Breast epithelium (tissue), 3 donors: Measurements from ENCODE around the gene STXBP6.

Experiments used
- POLR2A ChIP-seq: fragments of 450-650 bp; IDR thresholded peaks from one replicate; pipeline ENCODE4 v1.6.1; 2016; ENCODE audit warnings: antibody characterized with exemption, mild to moderate bottlenecking, moderate library complexity
- TF ChIP-seq, protein P1 (sequence below), 3 donors: fragments of 450-650 bp; IDR thresholded peaks; one replicate each; pipeline ENCODE4 v1.5.1; 2016 to 2017; ENCODE audit warnings: antibody characterized with exemption in 3 of 3, mild to moderate bottlenecking in 3 of 3, moderate library complexity in 3 of 3

- TF ChIP-seq POLR2A: no peak
- TF ChIP-seq, protein P1, sequence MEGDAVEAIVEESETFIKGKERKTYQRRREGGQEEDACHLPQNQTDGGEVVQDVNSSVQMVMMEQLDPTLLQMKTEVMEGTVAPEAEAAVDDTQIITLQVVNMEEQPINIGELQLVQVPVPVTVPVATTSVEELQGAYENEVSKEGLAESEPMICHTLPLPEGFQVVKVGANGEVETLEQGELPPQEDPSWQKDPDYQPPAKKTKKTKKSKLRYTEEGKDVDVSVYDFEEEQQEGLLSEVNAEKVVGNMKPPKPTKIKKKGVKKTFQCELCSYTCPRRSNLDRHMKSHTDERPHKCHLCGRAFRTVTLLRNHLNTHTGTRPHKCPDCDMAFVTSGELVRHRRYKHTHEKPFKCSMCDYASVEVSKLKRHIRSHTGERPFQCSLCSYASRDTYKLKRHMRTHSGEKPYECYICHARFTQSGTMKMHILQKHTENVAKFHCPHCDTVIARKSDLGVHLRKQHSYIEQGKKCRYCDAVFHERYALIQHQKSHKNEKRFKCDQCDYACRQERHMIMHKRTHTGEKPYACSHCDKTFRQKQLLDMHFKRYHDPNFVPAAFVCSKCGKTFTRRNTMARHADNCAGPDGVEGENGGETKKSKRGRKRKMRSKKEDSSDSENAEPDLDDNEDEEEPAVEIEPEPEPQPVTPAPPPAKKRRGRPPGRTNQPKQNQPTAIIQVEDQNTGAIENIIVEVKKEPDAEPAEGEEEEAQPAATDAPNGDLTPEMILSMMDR (IDR thresholded peaks at IDR 0.05): no peak
Measured at GRCh38 chr14:24820616-24821015, 229.3 kb downstream of the STXBP6 start.
